HCT116 (cell line): ENCODE data around the gene RPS28. TPM values are rescaled to one million over a fixed set of nuclear protein-coding genes. Genes with fewer than 3 reads are reported as not detected.

ENCODE experiments used
- CBX3 ChIP-seq: IDR thresholded peaks from 2 replicates; pipeline ENCODE4 v1.6.1; 2012; ENCODE audit warnings: low read depth
- CTCF ChIP-seq, 3 experiments: fragments of 200-600 bp in 1 of 3; sonication (generic) in 1 of 3; IDR thresholded peaks in 2 of 3; conservative IDR thresholded peaks in 1 of 3; 2 replicates each; pipeline ENCODE4 v1.5.1; 2012 to 2017; ENCODE audit warnings: low read depth in 2 of 3, low read length in 2 of 3, antibody characterized with exemption in 1 of 3, borderline replicate concordance in 1 of 3, control low read depth in 1 of 3, mild to moderate bottlenecking in 1 of 3, mixed read lengths in 1 of 3, mixed run types in 1 of 3, moderate library complexity in 1 of 3; ENCODE audit not compliant: insufficient read depth in 1 of 3
- EGR1 ChIP-seq: IDR thresholded peaks from 2 replicates; pipeline ENCODE4 v1.6.1; 2012; ENCODE audit warnings: low read depth
- ELF1 ChIP-seq: IDR thresholded peaks from 2 replicates; pipeline ENCODE4 v1.6.1; 2012; ENCODE audit warnings: low read depth, borderline replicate concordance
- EZH2 ChIP-seq: fragments of 200-600 bp; sonication (generic); IDR thresholded peaks from 2 replicates; pipeline ENCODE4 v1.6.1; 2017; ENCODE audit warnings: antibody characterized with exemption, mixed run types
- EZH2phosphoT487 ChIP-seq: fragments of 200-600 bp; IDR thresholded peaks from 2 replicates; pipeline ENCODE4 v1.6.1; 2018; ENCODE audit warnings: antibody characterized with exemption, borderline replicate concordance
- FOSL1 ChIP-seq: IDR thresholded peaks from 2 replicates; pipeline ENCODE4 v1.6.1; 2012; ENCODE audit warnings: low read depth
- SIN3A ChIP-seq: IDR thresholded peaks from 2 replicates; pipeline ENCODE4 v1.6.1; 2012; ENCODE audit warnings: low read depth
- SP1 ChIP-seq: IDR thresholded peaks from 2 replicates; pipeline ENCODE4 v1.6.1; 2012; ENCODE audit warnings: low read depth
- TCF7L2 ChIP-seq: IDR thresholded peaks from 2 replicates; pipeline ENCODE4 v1.7.0; 2011; ENCODE audit warnings: borderline replicate concordance, inconsistent platforms; ENCODE audit not compliant: insufficient read depth, insufficient read length; ENCODE audit errors: extremely low read depth
- YY1 ChIP-seq: IDR thresholded peaks from 2 replicates; pipeline ENCODE4 v1.6.1; 2011; ENCODE audit warnings: low read length, low read depth, moderate library complexity, mild to moderate bottlenecking; ENCODE audit not compliant: insufficient replicate concordance; ENCODE audit errors: extremely low read depth
- ZBTB33 ChIP-seq: IDR thresholded peaks from 2 replicates; pipeline ENCODE4 v1.6.1; 2011; ENCODE audit warnings: mild to moderate bottlenecking, low read length, moderate library complexity; ENCODE audit not compliant: insufficient replicate concordance; ENCODE audit errors: extremely low read depth
- ZFX ChIP-seq: fragments of 450-650 bp; IDR thresholded peaks from 2 replicates; pipeline ENCODE4 v1.6.1; 2017
- total RNA-seq: library from RNA; stranded (reverse); gene quantifications from one replicate; pipeline ENCODE4 v1.2.1, GENCODE V29; 2021; ENCODE audit not compliant: unreplicated experiment

RPS28 gene
- total RNA-seq, 1 experiment from 2014 or later, result 2,379 TPM

- no peak for TF ChIP-seq CTCF (IDR thresholded peaks at IDR 0.05 in 2 of 3, conservative IDR thresholded peaks at IDR 0.05 in 1 of 3; ENCODE audit: borderline replicate concordance in 1 of 3, insufficient read depth in 1 of 3, low read depth in 2 of 3, low read length in 2 of 3)
- no peak for TF ChIP-seq SP1
- TF ChIP-seq EZH2, result no peak
- TF ChIP-seq TCF7L2, result no peak
- no peak for TF ChIP-seq EZH2phosphoT487
- TF ChIP-seq YY1, result no peak
- no peak for TF ChIP-seq CBX3
- TF ChIP-seq ELF1, result no peak
- TF ChIP-seq SIN3A, result no peak
- no peak for TF ChIP-seq FOSL1
- TF ChIP-seq ZFX, result no peak
- TF ChIP-seq ZBTB33, result no peak
- TF ChIP-seq EGR1, result no peak
Observed at GRCh38 chr19:8319807-8320520, 1.3 kb upstream of the RPS28 start (continued).
